Stimulated activated CD4-positive, alpha-beta T cell treated with anti-CD3 and anti-CD28 coated beads, Interleukin-12 subunit alpha, Interleukin-12 subunit beta, amount 100 ng/mL, for 24 hours (primary cell): ENCODE measurements around the gene UBE2U.

Experiments
- DNase-seq, 2 experiments: peaks; one replicate each; pipeline ENCODE4 v3.0.0-alpha.2; 2020; ENCODE audit warnings: low read depth in 2 of 2

The UBE2U gene, protein sequence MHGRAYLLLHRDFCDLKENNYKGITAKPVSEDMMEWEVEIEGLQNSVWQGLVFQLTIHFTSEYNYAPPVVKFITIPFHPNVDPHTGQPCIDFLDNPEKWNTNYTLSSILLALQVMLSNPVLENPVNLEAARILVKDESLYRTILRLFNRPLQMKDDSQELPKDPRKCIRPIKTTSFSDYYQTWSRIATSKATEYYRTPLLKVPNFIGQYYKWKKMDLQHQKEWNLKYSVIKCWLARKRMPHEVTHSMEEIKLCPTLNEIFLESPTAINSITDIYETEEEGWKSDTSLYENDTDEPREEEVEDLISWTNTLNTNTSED

DNA sequence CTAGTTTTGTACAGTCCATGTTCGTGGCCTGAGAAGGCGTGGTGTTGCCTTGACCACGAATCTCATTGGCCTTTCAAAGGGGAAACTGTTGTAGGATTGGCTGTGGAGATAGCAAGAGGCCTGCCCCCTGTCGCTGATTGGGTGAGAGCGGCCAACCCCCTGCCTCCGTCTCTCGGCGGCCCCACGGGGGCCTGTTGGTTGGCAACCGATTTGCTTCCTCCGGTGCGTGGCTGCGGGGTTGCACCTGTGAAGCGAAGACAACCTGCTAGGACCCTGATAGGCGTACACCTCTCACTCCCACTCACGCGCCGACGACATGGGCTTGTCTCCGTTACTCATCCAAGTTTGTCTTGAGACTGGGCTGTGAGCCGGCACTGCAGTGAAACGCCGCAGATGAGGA lies at the start of gene UBE2U:
UBE2U (plus strand) TSS at position 204 of the 400 bp plus-strand sequence. CDS start 428 bp downstream, outside the sequence.
- no peak for DNase-seq

DNA sequence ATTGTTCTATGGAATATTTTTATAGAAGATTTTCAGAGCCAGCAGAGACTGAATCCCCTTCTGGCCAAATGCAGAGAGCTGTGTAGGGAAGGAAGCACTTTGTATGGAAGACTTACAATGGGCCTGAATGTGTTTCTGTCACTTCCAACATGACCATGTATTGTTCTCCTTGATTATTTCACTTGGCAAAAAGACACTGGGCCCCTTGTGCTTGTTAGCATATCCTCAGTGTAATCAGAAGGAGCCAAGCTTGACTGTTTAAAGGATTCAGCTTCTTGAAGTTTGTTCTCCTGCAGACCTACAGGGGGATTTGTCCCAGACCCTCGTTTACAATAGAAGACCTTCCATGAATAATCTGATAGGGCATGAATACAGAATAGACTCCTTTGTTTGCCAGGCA lies 48.1 kb upstream of the UBE2U start:
- DNase-seq = no peak

DNA sequence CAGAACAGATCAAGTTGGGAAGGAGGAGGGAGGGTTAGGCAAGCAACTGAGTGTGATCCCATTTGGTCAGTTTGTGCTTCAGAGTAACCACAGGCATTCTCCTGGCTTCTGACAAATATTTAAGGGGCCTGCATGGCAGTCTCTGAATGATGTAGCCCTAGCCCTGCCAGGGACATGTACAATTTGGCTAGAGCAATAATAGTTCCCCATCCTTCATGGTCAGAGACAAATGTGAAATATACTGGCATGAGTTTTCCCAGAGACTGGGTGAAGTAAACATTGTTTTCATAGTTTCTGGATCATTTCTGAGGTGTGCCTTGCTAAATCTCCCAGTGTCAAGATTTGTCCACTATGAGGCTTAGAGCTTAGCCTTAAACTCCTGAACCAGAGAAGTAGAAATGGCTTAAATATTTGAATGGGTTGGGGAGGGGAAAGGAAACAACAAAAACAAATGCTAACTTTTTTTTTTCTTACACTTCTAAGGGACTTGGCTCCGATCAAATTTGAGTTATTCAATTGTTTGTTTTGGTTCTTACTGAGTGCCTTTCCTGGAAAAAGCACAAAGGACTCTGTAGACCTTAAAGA lies 42.0 kb upstream of the UBE2U start:
- DNase-seq = no peak

DNA sequence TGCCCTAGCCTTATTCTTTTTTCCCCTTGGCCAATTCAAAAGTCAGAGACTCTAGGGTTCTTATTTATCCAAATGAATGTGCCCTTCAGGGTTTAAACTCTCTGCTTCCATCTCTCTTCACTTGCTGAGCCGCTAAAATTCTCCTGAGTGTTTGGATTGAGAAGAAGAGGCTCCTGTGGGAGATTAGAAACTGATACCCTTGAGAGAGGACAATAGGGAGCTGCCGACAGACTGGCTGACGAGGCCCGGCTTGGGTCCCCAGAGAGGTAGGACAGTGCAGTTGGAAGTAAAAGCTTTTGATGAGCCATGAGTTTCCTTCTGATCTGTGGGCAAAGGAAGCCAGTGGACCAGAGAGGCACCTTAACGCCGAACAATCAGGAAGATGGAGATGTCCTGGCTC lies 41.3 kb upstream of the UBE2U start:
- no peak for DNase-seq

DNA sequence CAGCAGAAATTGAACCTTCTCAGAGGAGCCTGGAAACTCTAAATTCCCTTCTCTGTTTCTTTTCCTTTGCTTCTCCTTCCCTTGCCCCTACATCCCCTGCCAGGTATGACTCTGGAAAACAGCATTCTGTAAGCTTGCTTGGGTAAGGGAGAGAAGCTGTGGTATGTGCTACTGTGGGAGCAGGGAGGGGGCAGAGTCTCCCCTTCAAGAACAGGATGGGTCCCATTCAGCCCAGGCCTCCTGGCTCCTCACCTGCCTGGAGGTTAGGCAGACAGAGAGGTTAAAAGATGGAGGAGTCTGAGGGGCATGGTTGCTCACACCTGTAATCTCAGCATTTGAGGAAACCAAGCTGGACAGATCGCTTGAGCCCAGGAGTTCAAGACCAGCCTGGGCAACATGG lies 40.6 kb upstream of the UBE2U start:
- DNase-seq = no peak

DNA sequence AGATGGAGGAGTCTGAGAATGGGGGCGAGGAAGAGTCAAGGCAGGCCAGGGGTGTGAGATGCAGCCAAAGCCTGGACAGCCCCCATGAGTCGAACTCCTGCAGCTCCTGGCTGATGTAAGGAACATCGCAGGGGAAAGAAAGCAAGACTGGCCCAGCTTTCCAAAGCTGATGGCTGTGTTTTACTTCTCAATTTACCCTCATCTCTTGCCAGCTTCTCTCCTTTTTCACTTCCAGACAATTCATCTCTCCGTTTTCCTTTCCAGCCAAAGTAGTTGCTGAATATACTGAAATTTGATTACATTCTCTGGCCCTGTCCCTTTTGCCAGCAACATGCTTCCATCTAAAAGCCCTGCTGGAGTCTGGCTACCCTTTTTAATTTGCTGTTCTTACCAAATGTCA lies 40.0 kb upstream of the UBE2U start:
- no peak for DNase-seq

DNA sequence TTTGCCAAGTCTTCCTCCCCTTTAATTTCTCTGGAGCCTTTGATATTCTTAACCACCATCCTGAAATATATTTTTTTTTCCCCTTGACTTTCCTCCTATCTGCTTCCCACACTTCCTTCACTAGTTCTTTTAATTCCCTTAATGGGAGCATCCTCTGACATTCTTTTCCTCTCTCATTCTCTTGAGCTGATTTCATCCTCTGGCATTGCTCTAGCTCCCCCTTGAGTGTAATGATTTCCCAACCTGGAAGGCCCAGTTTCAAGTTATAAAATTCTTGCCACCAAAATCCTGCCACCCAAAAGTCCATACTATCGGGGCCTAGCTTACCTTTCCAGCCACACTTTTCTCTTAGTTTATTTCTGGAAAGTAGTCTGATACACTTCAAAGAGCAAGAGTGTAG lies 39.5 kb upstream of the UBE2U start:
- no peak for DNase-seq

DNA sequence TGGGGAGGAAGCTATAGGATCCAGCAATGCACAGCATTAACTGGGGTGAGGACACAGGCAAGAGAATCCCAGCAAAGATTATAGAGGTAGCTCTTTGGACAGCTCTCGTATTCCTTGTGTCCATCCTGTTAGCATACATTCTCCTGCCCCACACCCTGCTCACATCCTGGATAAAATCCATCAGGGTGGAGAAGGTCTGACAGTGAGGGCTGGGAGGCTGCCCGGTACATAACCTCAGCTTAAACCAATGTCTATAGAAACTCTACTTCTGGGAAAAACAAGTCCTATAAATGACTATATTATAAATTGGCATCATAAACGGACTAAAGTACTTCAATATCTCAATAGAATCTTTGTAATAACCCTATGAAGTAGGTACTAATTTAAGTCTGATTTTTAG lies 36.8 kb upstream of the UBE2U start:
- DNase-seq = no peak

DNA sequence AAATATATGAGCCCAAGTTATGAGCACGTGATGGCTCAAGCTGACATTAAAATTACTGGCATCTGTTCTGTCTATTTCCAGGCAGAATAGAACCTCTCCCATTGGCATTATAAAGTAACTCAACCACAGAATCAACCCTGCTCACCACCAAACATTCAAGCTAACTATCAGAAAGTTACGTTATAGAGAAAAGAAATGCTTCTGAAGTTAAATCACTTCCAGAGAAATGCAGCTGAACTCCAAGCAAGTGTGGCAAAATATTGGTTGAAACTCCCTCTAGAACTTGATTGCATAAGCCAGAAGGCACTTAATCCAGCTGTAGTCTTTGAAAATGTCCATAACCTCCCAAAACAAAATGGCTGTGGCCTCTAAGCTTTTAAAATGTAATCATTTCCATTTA lies 36.2 kb upstream of the UBE2U start:
- no peak for DNase-seq

DNA sequence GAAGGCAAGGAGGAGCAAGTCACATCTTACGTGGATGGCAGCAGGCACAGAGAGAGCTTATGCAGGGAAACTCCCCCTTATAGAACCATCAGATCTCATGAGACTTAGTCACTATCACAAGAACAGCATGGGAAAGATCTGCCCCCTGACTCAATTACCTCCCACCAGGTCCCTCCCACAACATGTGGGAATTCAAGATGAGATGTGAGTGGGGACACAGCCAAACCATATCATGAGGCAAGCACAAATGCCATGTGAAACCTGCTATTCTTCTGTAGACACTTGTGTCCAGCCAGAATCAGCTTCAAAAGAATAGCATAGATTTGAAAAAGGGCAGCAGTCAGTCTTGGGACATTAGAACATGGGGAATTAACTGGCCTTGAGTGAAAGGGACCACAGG lies 32.2 kb upstream of the UBE2U start:
- DNase-seq = no peak

DNA sequence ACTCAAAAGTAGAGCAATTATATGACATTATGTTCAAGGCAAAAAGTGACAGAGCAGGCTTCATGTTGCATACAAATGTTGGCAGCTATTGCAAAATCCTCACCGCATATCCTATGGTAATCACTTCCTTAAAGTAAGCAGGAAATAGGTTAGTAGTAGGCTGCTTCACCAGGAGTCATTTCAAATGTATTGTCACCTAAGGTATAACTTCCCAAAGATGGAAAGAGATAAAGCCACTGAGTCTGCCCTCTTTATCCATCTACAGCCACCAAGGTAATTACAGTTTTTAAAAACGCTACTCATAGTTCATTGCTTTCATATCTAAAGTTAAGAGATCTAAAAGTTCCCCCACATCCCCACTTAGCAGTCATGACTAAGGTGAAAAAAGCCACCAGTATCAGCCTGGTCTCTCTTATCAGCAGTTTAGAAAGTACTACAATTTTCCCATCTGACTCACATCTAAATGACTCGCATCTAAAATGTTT lies 31.6 kb upstream of the UBE2U start:
- no peak for DNase-seq

DNA sequence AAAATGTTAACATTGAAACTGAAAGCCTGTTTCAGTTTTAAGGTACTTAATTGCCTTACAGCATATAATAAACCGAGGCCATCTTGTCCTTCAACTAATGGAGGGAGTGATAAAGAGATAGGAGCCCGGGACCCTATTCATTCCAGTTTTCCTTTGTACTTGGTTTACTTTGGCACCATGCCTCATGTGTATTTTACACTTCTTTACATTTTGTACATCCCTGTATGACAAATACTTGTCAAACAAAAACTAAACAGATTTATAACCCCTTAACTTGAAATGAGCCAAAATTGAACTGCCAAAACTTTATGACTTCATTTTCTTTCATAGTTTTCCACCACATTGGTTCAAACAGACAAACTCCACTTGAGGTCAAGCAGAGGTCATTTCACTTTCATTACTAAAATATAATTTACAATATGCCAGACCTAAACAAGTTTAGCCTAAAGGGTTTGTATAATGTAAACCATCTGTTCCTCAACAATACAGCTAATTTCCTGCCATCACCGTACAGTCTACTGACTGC lies 30.9 kb upstream of the UBE2U start:
- DNase-seq = no peak

DNA sequence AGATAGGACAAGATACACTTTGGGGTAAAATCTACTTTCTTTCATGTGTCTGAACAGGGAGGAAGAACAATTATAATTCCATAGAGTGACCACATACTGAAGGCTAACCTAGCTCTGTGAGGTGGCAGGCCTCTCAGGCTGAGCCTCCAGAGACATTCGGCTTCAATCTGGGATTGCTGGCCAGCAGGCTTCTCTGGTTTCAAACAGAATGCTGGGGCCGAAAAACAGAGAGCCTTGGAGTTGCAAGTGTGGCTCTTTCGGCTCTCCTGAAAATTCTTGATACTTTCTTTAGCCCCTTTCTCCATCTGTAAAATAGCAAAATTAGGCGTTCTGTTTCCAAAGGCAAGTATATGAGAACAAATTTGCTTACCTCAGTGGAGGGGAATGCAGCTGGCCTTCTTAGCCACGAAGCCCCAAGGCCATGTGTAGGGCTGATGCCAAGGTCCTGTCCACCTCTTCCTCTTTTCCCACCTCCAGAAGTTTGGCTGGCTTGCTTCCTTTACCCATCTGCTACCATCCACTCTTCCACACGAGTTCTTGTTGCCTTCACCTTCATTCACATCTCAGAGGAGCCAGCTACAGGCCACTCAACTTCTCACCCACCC lies 30.0 kb upstream of the UBE2U start:
- DNase-seq = no peak

DNA sequence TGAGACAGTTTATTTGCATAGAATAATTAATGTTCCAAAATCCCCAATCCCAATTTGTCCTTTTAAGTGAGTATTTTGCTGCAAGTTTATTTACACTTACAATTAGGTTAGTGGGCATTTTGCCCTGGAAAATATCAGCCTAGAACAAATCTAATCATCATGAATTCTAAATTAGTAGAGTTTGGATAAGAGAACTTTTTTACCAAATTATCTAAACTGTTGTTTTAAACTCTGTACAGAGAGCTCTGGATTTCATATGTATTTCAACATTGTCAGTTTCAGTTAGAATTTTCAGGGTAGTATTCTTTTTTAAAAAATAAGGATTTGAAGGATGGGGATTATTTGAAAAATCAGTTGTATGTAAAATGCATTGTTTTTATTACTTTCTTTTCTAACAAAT lies 27.8 kb upstream of the UBE2U start:
- no peak for DNase-seq

DNA sequence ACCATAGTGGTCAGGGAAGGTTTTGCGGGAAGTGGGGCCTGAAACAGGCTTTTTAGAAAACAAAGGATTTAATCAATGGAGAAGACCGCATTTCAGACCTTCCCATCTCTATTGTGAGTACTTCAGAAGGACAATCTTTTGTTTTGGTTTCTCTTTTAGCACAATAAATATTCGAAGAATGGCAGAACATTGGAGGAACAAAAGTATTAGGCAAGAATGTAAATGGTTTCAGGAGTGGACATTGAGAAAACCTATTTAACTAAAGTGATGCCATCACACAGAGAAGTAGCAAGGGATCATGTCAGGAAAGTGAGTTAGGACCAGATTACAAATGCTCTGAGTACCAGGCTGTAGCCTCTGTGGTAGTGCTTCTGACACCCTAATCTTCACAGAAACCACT lies 26.8 kb upstream of the UBE2U start:
- DNase-seq = no peak

DNA sequence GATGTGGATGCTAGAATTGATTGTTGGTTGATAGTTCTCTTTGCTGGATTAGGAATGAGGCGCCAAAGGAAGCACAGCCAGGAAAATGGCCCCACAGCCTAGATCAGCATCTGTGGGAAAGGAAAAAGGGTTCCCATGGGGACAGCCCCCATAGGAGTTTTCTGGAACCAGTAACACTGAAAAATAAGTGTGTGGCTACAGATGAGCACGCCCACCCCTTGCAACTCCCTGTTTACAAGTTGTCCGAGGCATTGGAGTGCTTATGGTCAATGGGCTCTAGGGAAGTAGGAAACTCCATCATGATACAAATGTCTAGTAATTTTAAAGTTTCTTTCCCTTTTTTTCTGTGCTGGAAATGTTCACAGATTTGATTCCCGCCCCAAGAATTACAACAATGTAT lies 23.8 kb upstream of the UBE2U start:
- DNase-seq = no peak

DNA sequence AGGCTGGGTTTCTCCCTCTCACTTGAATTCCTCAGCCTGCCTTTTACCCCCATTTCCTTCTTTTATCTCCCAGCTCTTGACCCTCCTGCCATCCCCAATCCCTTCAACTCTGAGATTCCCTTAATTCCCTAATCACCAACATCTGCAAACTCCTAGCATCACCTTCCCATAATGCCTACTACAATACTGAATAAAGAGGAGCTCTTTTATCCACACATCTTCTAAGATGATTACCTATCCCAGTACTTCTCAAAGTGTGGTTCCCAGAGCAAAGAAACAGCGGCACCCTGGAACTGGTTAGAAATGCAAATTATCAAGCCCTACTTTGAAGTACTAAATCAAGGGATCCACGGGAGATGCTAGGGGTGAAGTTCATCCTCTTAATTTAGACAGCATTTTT lies 21.2 kb upstream of the UBE2U start:
- DNase-seq = no peak

DNA sequence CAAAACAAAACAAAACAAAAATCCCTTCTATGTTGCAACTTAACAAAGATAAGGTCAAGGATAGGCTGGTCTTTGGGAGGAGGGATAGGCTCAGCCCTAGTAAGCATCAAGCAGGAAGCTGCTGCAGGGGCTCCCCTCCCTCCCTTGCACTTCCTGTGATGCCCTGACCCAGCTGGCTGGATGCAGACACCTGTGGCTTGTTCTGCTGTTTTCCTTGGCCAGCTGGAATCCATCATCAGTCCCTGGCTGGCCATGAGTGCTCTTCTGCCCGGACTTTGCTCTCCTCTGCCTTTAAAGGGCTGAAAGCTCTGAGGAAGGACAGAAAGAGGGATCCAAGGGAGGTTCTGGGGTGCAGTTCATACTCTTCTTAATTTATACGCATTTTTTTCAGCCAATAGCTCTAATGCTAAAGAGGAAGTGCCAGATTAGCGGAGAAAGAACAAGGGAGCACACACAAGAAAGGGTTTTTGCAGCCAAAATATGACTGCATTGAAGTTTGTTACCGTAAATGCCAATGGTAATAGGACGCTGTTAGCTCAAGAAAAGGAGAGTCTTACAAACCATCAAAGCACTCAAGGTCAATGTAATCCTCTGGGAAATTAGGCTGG lies 19.9 kb upstream of the UBE2U start:
- no peak for DNase-seq

DNA sequence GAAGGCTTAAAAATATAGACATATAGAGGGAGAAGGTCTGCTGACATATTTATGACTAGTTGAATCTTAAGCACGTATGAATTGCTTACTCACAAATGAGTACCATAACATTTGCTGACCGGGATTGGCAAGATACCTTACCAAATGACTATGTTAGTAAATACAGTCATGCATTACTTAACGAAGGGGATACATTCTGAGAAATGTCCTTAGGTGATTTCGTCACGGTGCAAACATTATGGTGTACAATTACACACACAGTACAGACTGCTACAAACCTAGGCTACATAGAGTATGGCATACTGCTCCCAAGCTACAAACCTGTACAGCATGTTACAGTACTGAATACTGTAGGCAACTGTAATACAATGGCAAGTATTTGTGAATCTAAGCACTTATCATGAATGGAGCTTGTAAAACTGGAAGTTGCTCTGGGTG lies 19.4 kb upstream of the UBE2U start:
- DNase-seq = no peak

DNA sequence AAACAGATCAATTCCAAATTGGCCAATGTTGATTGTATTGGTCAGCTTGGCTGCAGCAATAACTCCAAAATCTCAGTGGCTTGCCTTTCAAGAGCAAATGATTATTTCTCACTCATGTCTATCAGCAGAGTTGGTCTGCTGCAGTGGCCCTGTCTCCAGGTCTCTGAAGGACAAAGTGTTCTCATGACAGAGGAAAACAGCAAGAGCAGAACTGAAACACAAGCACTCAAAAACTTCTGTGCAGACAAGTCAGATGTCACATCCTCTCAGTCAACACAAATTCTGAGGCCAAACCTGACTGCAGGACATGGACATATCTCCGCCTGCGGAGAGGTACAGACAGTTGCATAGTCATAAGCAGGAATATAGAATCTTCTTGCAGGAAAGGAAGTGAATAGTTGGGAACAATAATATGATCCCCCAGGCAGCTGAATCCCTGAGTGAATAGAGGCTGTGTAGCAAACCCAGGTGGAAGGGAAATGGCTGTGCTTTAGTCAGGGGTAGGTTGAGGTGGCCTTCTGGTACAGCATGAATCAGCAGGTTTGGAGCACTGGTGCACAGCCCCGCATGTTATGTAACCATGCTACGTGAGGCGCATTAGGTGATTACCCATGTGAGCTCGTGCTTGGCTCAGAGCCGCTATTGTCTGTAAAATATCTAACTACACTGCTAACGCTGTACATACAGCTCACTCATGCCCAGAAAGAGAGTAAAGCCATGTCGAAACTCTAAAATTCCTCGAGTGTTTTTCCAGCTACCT lies 17.1 kb upstream of the UBE2U start:
- DNase-seq = no peak

DNA sequence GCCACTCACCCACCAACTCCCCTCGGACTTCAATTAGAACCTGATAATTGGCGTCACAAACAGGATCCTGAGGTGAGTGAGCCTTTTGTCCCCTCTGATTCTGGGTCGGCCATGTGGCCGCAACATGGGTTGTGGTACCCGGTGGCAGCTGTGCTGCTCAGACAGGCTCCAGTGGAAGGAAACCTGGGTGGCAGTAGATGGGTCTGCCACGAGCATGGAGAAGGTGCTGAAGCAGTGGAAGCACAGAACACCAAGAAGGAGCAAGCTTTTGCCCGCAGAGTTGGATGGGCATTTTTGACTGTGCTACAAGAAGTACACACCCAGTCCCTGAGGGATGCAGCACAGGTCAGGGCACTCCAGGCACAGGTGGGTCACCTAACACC lies 16.5 kb upstream of the UBE2U start:
- no peak for DNase-seq

DNA sequence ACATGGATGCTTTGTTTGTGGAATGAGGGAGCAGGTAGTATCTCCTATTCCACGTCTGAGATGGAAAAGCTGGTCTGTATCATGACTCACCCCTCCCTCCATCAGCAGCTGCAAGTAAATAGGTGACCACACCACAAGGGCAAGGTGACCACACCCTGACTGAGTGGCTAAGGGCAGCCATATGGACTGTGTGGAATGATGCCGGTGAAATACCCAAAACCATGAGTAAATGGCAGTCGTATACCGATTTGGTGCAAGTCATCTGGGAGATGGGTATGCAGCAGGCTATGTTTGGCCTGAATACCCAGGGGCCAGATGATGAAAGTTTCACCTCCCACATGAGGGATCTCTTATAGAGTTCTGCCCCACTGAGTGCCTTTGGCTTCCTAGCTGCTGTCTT lies 15.8 kb upstream of the UBE2U start:
- no peak for DNase-seq
